ENCODE data around the gene DDR2.

- TF ChIP-seq YY1 (IDR thresholded peaks at IDR 0.05; ENCODE audit: insufficient read depth, insufficient read length) (no peak), ZNF274 (IDR thresholded peaks at IDR 0.05; ENCODE audit: low read depth, low read length) (no peak)
Measured at GRCh38 chr1:162726555-162726954, 94.3 kb downstream of the DDR2 start.
